ENCODE results near the gene CCDC179. TPM values are rescaled to one million over a fixed set of nuclear protein-coding genes. Genes with fewer than 3 reads are reported as not detected.

The CCDC179 gene
- total and polyA plus RNA-seq, 10 of the 15 experiments (the other 5 are each of a cell fraction or from before 2014, with no cell fraction given): 0.16 TPM; not detected in 9

DNA sequence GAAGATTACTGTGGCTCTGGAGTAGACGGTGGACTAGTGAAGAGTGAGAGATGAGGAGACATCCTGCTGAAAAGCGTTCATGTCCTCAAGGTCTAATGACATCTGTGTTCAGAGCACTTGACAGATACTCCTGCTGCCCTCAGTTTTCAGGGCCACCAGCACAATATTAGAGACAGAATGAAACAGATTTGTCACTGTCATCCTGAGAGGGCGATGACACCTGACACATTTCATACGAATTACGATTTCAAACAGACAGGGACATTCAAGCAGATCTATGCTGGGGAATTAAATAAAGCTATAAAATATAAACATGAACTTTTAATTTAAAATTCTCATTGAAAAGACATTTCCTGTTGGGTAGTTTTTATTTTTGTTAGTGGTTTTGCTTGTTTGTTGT is 59.8 kb downstream of the CCDC179 start:
- no peak overlapping the region for H3K4me3 ChIP-seq
- no peak for TF ChIP-seq ASH2L (IDR thresholded peaks at IDR 0.05; ENCODE audit: borderline replicate concordance, low read depth)
- TF ChIP-seq, protein P1, sequence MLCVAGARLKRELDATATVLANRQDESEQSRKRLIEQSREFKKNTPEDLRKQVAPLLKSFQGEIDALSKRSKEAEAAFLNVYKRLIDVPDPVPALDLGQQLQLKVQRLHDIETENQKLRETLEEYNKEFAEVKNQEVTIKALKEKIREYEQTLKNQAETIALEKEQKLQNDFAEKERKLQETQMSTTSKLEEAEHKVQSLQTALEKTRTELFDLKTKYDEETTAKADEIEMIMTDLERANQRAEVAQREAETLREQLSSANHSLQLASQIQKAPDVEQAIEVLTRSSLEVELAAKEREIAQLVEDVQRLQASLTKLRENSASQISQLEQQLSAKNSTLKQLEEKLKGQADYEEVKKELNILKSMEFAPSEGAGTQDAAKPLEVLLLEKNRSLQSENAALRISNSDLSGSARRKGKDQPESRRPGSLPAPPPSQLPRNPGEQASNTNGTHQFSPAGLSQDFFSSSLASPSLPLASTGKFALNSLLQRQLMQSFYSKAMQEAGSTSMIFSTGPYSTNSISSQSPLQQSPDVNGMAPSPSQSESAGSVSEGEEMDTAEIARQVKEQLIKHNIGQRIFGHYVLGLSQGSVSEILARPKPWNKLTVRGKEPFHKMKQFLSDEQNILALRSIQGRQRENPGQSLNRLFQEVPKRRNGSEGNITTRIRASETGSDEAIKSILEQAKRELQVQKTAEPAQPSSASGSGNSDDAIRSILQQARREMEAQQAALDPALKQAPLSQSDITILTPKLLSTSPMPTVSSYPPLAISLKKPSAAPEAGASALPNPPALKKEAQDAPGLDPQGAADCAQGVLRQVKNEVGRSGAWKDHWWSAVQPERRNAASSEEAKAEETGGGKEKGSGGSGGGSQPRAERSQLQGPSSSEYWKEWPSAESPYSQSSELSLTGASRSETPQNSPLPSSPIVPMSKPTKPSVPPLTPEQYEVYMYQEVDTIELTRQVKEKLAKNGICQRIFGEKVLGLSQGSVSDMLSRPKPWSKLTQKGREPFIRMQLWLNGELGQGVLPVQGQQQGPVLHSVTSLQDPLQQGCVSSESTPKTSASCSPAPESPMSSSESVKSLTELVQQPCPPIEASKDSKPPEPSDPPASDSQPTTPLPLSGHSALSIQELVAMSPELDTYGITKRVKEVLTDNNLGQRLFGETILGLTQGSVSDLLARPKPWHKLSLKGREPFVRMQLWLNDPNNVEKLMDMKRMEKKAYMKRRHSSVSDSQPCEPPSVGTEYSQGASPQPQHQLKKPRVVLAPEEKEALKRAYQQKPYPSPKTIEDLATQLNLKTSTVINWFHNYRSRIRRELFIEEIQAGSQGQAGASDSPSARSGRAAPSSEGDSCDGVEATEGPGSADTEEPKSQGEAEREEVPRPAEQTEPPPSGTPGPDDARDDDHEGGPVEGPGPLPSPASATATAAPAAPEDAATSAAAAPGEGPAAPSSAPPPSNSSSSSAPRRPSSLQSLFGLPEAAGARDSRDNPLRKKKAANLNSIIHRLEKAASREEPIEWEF (IDR thresholded peaks at IDR 0.05; ENCODE audit: insufficient replicate concordance, low read depth, low read length): no peak
- TF ChIP-seq, protein P2, sequence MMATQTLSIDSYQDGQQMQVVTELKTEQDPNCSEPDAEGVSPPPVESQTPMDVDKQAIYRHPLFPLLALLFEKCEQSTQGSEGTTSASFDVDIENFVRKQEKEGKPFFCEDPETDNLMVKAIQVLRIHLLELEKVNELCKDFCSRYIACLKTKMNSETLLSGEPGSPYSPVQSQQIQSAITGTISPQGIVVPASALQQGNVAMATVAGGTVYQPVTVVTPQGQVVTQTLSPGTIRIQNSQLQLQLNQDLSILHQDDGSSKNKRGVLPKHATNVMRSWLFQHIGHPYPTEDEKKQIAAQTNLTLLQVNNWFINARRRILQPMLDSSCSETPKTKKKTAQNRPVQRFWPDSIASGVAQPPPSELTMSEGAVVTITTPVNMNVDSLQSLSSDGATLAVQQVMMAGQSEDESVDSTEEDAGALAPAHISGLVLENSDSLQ (IDR thresholded peaks at IDR 0.05): no peak
- no peak for TF ChIP-seq NFYB (IDR thresholded peaks at IDR 0.05; ENCODE audit: insufficient read depth, low read depth, low read length)
- no peak for TF ChIP-seq ZZZ3 (IDR thresholded peaks at IDR 0.05; ENCODE audit: control insufficient read depth, insufficient read length, low read depth)
- no peak for TF ChIP-seq KAT2A (conservative IDR thresholded peaks at IDR 0.05; ENCODE audit: control insufficient read depth, low read depth, low read length)
- TF ChIP-seq, protein P3, sequence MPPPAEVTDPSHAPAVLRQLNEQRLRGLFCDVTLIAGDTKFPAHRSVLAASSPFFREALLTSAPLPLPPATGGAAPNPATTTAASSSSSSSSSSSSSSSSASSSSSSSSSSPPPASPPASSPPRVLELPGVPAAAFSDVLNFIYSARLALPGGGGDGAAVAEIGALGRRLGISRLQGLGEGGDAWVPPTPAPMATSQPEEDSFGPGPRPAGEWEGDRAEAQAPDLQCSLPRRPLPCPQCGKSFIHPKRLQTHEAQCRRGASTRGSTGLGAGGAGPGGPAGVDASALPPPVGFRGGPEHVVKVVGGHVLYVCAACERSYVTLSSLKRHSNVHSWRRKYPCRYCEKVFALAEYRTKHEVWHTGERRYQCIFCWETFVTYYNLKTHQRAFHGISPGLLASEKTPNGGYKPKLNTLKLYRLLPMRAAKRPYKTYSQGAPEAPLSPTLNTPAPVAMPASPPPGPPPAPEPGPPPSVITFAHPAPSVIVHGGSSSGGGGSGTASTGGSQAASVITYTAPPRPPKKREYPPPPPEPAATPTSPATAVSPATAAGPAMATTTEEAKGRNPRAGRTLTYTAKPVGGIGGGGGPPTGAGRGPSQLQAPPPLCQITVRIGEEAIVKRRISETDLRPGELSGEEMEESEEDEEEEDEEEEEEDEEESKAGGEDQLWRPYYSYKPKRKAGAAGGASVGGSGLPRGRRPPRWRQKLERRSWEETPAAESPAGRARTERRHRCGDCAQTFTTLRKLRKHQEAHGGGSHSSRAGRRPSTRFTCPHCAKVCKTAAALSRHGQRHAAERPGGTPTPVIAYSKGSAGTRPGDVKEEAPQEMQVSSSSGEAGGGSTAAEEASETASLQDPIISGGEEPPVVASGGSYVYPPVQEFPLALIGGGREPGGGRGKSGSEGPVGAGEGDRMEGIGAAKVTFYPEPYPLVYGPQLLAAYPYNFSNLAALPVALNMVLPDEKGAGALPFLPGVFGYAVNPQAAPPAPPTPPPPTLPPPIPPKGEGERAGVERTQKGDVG (CRISPR knock-in tag; IDR thresholded peaks at IDR 0.05): no peak
- TF ChIP-seq MEF2B (IDR thresholded peaks at IDR 0.05; ENCODE audit: partially characterized antibody, poor library complexity, severe bottlenecking): no peak
- no peak for TF ChIP-seq FOS (IDR thresholded peaks at IDR 0.05; ENCODE audit: borderline replicate concordance, extremely low read depth, insufficient read length)
- TF ChIP-seq, protein P4, sequence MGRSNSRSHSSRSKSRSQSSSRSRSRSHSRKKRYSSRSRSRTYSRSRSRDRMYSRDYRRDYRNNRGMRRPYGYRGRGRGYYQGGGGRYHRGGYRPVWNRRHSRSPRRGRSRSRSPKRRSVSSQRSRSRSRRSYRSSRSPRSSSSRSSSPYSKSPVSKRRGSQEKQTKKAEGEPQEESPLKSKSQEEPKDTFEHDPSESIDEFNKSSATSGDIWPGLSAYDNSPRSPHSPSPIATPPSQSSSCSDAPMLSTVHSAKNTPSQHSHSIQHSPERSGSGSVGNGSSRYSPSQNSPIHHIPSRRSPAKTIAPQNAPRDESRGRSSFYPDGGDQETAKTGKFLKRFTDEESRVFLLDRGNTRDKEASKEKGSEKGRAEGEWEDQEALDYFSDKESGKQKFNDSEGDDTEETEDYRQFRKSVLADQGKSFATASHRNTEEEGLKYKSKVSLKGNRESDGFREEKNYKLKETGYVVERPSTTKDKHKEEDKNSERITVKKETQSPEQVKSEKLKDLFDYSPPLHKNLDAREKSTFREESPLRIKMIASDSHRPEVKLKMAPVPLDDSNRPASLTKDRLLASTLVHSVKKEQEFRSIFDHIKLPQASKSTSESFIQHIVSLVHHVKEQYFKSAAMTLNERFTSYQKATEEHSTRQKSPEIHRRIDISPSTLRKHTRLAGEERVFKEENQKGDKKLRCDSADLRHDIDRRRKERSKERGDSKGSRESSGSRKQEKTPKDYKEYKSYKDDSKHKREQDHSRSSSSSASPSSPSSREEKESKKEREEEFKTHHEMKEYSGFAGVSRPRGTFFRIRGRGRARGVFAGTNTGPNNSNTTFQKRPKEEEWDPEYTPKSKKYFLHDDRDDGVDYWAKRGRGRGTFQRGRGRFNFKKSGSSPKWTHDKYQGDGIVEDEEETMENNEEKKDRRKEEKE (IDR thresholded peaks at IDR 0.05): no peak

More for the DNA sequence above, 59.8 kb downstream of the CCDC179 start:
- intact Hi-C loops (cut with micrococcal nuclease; ENCODE audit: unreplicated experiment): no loop called here
- Histone ChIP-seq H3K4me2 (ENCODE audit: control insufficient read depth, insufficient read depth) (no peak overlapping the region), H4K20me1 (ENCODE audit: control insufficient read depth, insufficient read depth) (no peaks in the 10 kb centered on the region), H3K27me3 (replicated peaks in 1 of 2; ENCODE audit: control insufficient read depth in 2 of 2, insufficient read depth in 2 of 2, low read length in 1 of 2) (no peaks in the 10 kb centered on the region), H3K9me3 (replicated peaks; ENCODE audit: control insufficient read depth, insufficient read depth, low read length) (no peaks in the 10 kb centered on the region), H3K27ac (ENCODE audit: control insufficient read depth, insufficient read depth) (no peak overlapping the region), H3K36me3 (ENCODE audit: control insufficient read depth in 2 of 2, insufficient read depth in 2 of 2, low read length in 1 of 2) (no peaks in the 10 kb centered on the region), H2AFZ (ENCODE audit: control insufficient read depth, low read depth, low read length) (no peak overlapping the region), H3K79me2 (ENCODE audit: control insufficient read depth, insufficient read depth, low read length) (no peaks in the 10 kb centered on the region), H3K9ac (ENCODE audit: control insufficient read depth, insufficient read depth, low read length) (no peak overlapping the region), H3K4me1 (ENCODE audit: control insufficient read depth, insufficient read depth, low read length) (no peaks in the 10 kb centered on the region)
- CTCF ChIA-PET: interaction anchor here (1.8 kb wide), 1 partner anchor 13 kb away, joined by 12 read pairs; no protein-coding TSS in a partner anchor
- WGBS (ENCODE audit: insufficient coverage, insufficient replicate concordance, low lambda C conversion rate, missing lambda C conversion rate): 59% methylated on average over 5 of the region's 5 CpGs
- in situ Hi-C loops (cut with MboI): no loop called here
- RAD21 ChIA-PET (ENCODE audit: unreplicated experiment): interaction anchor here (1.2 to 1.3 kb wide), 2 partner anchors 13 to 29 kb away, joined by 4 to 5 read pairs; partner anchors contain the start of gene SVIP
- SMC1A ChIA-PET (ENCODE audit: uncharacterized antibody, unreplicated experiment): interaction anchor here (1.0 to 2.5 kb wide), 6 partner anchors 9 to 248 kb away, joined by 3 to 11 read pairs (median 3); no protein-coding TSS in a partner anchor
- POLR2A ChIA-PET: interaction anchor here (1.0 kb wide), 1 partner anchor 9 kb away, joined by 5 read pairs; no protein-coding TSS in a partner anchor
- ATAC-seq: no peak
- BruUV-seq (replicated peaks): no TSS peak
- no peak for FAIRE-seq
- no peak for DNase-seq (ENCODE audit: low read depth, low spot score)
